UCSD-AML1 (cell line): ENCODE results near the gene CARMIL1.

Source experiments
- DNase-seq: peaks from one replicate; lab custom pipeline; 2025; ENCODE audit not compliant: unreplicated experiment; lab: John Stamatoyannopoulos, UW

CARMIL1 gene

GRCh38 chr6:25497383-25498040 lies 218.3 kb downstream of the CARMIL1 start:
- no peak for DNase-seq

GRCh38 chr6:25498505-25498904 lies 219.3 kb downstream of the CARMIL1 start:
- no peak for DNase-seq

- no peak for DNase-seq
These were observed 220.6 kb downstream of the CARMIL1 start for GRCh38 chr6:25499615-25500235.

GRCh38 chr6:25503686-25504085 lies 224.5 kb downstream of the CARMIL1 start:
- no peak for DNase-seq

GRCh38 chr6:25504661-25505060 lies 225.5 kb downstream of the CARMIL1 start:
- no peak for DNase-seq

- DNase-seq: no peak
These were observed 226.8 kb downstream of the CARMIL1 start for GRCh38 chr6:25506020-25506419.

- no peak for DNase-seq
These were observed 228.9 kb downstream of the CARMIL1 start for GRCh38 chr6:25508051-25508450.

- no peak for DNase-seq
These were observed 232.2 kb downstream of the CARMIL1 start for GRCh38 chr6:25511376-25511775.

- no peak for DNase-seq
These were observed 233.4 kb downstream of the CARMIL1 start for GRCh38 chr6:25512560-25512959.

- DNase-seq: no peak
These were observed 240.7 kb downstream of the CARMIL1 start for GRCh38 chr6:25519856-25520255.

- DNase-seq: no peak
These were observed 245.4 kb downstream of the CARMIL1 start for GRCh38 chr6:25524542-25524941.

- DNase-seq: no peak
These were observed 245.9 kb downstream of the CARMIL1 start for GRCh38 chr6:25525078-25525477.

- DNase-seq: no peak
These were observed 255.9 kb downstream of the CARMIL1 start for GRCh38 chr6:25534942-25535631.

- DNase-seq: no peak
These were observed 256.6 kb downstream of the CARMIL1 start for GRCh38 chr6:25535632-25536225.

- no peak for DNase-seq
These were observed 257.6 kb downstream of the CARMIL1 start for GRCh38 chr6:25536781-25537180.

- DNase-seq: no peak
These were observed 258.3 kb downstream of the CARMIL1 start for GRCh38 chr6:25537349-25538018.

- no peak for DNase-seq
These were observed 262.1 kb downstream of the CARMIL1 start for GRCh38 chr6:25541228-25541627.

GRCh38 chr6:25542984-25543910 lies 264.1 kb downstream of the CARMIL1 start:
- no peak for DNase-seq

- no peak for DNase-seq
These were observed 265.7 kb downstream of the CARMIL1 start for GRCh38 chr6:25544833-25545232.

- no peak for DNase-seq
These were observed 268.6 kb downstream of the CARMIL1 start for GRCh38 chr6:25547797-25548196.
